ENCODE results near the gene SLC43A2.

DNA sequence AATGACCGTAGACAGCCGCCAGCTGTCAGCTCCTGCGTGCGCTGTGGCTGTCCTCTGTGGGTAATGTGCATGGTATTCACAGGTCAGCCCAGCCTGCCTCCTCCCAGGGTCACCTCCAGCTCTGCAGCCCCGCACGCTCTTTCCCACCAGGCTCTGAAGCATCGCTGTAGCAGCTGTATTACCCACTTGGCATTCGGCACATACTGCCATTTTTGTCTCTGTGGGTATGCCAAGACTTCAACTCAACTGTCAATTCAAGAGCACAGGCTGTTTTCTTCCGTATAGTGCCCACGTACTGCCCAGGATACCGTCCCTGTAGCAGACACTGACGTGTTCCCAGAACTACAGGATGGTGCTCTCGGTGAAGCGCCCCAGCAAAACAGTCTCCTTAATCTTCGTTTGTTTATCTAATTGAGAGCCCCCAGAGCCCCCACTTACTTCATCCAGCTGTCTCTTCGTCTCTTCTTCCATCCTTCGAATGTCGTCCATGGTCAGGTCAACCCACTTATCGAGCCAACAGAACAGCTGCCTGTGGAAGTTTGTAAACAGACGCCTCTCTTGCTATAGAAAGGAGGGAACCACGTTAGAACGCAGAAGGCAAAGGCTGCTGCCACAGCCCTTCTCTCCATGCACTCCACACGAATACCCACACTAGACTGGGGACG, 94.8 kb downstream of the SLC43A2 start:
- TF ChIP-seq, protein P1, sequence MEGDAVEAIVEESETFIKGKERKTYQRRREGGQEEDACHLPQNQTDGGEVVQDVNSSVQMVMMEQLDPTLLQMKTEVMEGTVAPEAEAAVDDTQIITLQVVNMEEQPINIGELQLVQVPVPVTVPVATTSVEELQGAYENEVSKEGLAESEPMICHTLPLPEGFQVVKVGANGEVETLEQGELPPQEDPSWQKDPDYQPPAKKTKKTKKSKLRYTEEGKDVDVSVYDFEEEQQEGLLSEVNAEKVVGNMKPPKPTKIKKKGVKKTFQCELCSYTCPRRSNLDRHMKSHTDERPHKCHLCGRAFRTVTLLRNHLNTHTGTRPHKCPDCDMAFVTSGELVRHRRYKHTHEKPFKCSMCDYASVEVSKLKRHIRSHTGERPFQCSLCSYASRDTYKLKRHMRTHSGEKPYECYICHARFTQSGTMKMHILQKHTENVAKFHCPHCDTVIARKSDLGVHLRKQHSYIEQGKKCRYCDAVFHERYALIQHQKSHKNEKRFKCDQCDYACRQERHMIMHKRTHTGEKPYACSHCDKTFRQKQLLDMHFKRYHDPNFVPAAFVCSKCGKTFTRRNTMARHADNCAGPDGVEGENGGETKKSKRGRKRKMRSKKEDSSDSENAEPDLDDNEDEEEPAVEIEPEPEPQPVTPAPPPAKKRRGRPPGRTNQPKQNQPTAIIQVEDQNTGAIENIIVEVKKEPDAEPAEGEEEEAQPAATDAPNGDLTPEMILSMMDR (IDR thresholded peaks at IDR 0.05 in 8 of 11, conservative IDR thresholded peaks at IDR 0.05 in 3 of 11) = no peak
- TF ChIP-seq POLR2A (IDR thresholded peaks at IDR 0.05) = no peak

Measured in spleen (tissue), 7 donors.